Parathyroid adenoma (tissue), 2 donors: Measurements from ENCODE around the gene S100P.

Source experiments
- H2AFZ ChIP-seq: fragments of 300-600 bp; sonication (generic); one replicate; pipeline ENCODE4 v1.7.0; 2017; ENCODE audit warnings: antibody characterized with exemption, mild to moderate bottlenecking
- H3K27ac ChIP-seq: fragments of 300-600 bp; sonication (generic); one replicate; pipeline ENCODE4 v1.7.0; 2017
- H3K27me3 ChIP-seq: fragments of 300-600 bp; sonication (generic); one replicate; pipeline ENCODE4 v1.7.0; 2017; ENCODE audit warnings: low read length; ENCODE audit not compliant: control insufficient read depth, insufficient read depth
- H3K36me3 ChIP-seq: fragments of 300-600 bp; sonication (generic); one replicate; pipeline ENCODE4 v1.7.0; 2017; ENCODE audit warnings: low read length; ENCODE audit not compliant: control insufficient read depth, insufficient read depth
- H3K4me1 ChIP-seq: fragments of 300-600 bp; sonication (generic); one replicate; pipeline ENCODE4 v1.7.0; 2017; ENCODE audit warnings: control low read depth
- H3K4me2 ChIP-seq: fragments of 300-600 bp; sonication (generic); one replicate; pipeline ENCODE4 v1.7.0; 2017; ENCODE audit warnings: low read length
- H3K4me3 ChIP-seq: fragments of 300-600 bp; sonication (generic); one replicate; pipeline ENCODE4 v1.7.0; 2017; ENCODE audit warnings: low read depth, low read length
- H3K79me2 ChIP-seq: fragments of 300-600 bp; sonication (generic); one replicate; pipeline ENCODE4 v1.7.0; 2017; ENCODE audit warnings: control low read depth
- H3K9ac ChIP-seq: fragments of 300-600 bp; sonication (generic); one replicate; pipeline ENCODE4 v1.7.0; 2017; ENCODE audit warnings: mild to moderate bottlenecking
- H3K9me3 ChIP-seq: fragments of 300-600 bp; sonication (generic); one replicate; pipeline ENCODE4 v1.7.0; 2017; ENCODE audit warnings: low read length; ENCODE audit not compliant: control insufficient read depth
- TF ChIP-seq, protein P1 (sequence below): fragments of 300-600 bp; sonication (generic); IDR thresholded peaks from one replicate; pipeline ENCODE4 v1.7.0; 2017; ENCODE audit warnings: antibody characterized with exemption, mild to moderate bottlenecking
- donor health status: primary hyperparathyroidism.

The S100P gene

DNA sequence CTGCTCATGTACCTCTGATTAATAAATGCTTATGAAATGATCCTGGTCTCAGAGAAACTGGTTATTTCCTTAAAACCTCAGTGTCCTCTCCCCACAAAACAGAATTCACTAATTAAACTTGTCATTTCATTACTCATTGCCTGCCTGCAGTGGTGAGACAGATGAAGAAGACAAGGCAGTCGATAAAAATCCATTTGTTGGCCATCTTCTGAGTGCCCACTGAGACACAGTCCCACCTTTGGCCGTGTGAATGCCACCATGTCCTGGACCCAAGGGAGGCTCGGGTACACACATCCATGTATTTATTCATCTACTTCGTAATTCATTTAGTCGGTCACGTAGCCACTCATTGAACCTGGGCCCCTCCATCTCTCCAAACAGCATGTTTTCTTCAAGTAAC is 3.5 kb downstream of the S100P start:
- Histone ChIP-seq H3K4me2 (no peak overlapping the region), H3K27ac (peak overlapping the region; percentile 88), H3K36me3 (no peaks in the 10 kb centered on the region), H2AFZ (peak overlapping the region; percentile 17), H3K79me2 (peaks cover 7% of the 10 kb centered on the region), H3K27me3 (no peaks in the 10 kb centered on the region), H3K4me1 (peaks cover 20% of the 10 kb centered on the region), H3K4me3 (peak overlapping the region; percentile 7), H3K9ac (no peak overlapping the region), H3K9me3 (no peaks in the 10 kb centered on the region)
- TF ChIP-seq, protein P1, sequence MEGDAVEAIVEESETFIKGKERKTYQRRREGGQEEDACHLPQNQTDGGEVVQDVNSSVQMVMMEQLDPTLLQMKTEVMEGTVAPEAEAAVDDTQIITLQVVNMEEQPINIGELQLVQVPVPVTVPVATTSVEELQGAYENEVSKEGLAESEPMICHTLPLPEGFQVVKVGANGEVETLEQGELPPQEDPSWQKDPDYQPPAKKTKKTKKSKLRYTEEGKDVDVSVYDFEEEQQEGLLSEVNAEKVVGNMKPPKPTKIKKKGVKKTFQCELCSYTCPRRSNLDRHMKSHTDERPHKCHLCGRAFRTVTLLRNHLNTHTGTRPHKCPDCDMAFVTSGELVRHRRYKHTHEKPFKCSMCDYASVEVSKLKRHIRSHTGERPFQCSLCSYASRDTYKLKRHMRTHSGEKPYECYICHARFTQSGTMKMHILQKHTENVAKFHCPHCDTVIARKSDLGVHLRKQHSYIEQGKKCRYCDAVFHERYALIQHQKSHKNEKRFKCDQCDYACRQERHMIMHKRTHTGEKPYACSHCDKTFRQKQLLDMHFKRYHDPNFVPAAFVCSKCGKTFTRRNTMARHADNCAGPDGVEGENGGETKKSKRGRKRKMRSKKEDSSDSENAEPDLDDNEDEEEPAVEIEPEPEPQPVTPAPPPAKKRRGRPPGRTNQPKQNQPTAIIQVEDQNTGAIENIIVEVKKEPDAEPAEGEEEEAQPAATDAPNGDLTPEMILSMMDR = no peak

DNA sequence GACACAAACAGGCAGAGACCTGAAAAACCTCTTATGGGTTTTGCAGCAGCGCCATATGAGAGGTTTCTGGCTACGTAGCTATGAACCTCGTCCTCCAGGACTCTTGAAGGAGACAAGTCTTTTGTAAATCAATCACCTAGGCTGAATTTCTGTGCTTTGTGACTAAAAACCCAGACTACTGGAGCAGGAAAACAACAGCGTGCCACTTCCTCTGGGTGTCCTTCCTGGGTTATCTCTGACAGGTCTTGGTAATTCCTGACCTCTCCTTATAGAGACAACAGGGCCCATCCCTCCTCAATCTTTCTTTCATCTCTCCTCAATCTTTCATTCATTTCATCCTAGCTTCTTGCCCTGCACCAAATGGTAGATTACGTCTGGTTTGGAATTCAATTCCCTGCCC is 5.7 kb downstream of the S100P start:
- Histone ChIP-seq H3K27ac (no peak overlapping the region), H3K9me3 (no peaks in the 10 kb centered on the region), H2AFZ (no peak overlapping the region), H3K9ac (no peak overlapping the region), H3K4me3 (no peak overlapping the region), H3K4me2 (no peak overlapping the region), H3K36me3 (no peaks in the 10 kb centered on the region), H3K4me1 (peaks cover 20% of the 10 kb centered on the region), H3K79me2 (peaks cover 24% of the 10 kb centered on the region), H3K27me3 (no peaks in the 10 kb centered on the region)
- TF ChIP-seq, protein P1 = no peak

DNA sequence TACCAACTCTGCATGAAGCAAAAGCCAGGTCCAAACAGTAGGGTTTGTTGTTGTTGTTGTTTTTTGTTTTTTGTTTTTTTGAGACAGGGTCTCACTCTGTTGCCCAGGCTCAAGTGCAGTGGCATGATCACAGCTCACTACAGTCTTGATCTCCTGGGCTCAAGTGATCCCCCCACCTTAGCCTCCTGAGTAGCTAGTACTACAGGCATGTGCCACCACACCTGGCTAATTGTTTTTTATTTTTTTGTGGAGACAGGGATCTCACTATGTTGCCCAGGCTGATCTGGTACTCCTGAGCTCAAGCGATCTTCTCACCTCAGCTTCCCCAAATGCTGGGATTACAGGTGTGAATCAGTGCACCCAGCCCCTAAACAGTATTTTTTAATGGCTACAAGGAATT is 6.2 kb downstream of the S100P start:
- Histone ChIP-seq H3K27me3 (no peaks in the 10 kb centered on the region), H3K4me3 (no peak overlapping the region), H3K79me2 (peaks cover 29% of the 10 kb centered on the region), H3K9me3 (no peaks in the 10 kb centered on the region), H2AFZ (no peak overlapping the region), H3K9ac (no peak overlapping the region), H3K4me1 (peaks cover 20% of the 10 kb centered on the region), H3K4me2 (no peak overlapping the region), H3K36me3 (no peaks in the 10 kb centered on the region), H3K27ac (no peak overlapping the region)
- TF ChIP-seq, protein P1 = no peak

DNA sequence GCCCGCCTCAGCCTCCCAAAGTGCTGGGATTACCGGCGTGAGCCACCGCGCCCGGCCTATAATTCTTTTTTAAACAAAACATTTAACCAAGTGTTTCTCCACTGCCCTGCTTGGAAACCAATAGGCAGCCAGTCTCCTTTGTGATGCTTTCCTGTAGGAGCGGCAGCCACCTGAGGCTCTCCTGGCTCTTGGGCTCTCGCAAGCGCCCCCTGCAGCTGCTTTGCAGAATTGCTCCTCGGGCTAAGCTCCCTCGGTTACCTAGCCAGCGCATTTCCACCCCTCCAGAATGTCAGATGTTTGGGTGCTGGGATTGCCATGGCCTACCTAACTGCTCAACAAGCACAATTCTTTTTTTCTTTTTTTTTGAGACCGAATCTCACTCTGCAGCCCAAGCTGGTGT is 7.7 kb downstream of the S100P start:
- no peak overlapping the region for H3K9ac ChIP-seq

DNA sequence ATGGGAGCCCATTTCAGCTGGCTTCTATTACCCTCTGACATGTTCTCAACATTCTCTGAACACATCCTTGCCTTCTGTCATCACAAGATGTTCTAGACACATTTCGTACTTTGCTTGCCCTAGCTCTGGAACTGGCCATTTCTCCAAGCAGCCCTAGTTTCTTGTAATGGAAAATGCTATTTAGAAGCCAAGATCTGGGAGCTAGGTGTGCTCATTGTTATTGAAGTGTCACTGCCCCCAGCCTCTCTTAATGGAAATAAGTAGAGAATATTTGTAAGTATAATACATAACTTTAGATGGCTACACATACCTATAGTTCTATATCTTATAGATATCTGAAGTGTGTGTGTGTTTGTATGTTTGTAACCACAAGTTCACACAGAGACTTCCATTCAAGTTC is 9.1 kb downstream of the S100P start:
- Histone ChIP-seq H3K4me2 (no peak overlapping the region), H3K4me1 (peaks cover 2% of the 10 kb centered on the region), H3K4me3 (no peak overlapping the region), H3K27me3 (no peaks in the 10 kb centered on the region), H2AFZ (no peak overlapping the region), H3K36me3 (no peaks in the 10 kb centered on the region), H3K79me2 (peaks cover 41% of the 10 kb centered on the region), H3K9ac (no peak overlapping the region), H3K27ac (no peak overlapping the region), H3K9me3 (no peaks in the 10 kb centered on the region)
- TF ChIP-seq, protein P1 = no peak

More for the DNA sequence above, 7.7 kb downstream of the S100P start:
- Histone ChIP-seq H3K4me1 (peaks cover 8% of the 10 kb centered on the region), H3K4me3 (no peak overlapping the region), H3K27me3 (no peaks in the 10 kb centered on the region), H3K9me3 (no peaks in the 10 kb centered on the region), H2AFZ (no peak overlapping the region), H3K4me2 (no peak overlapping the region), H3K27ac (no peak overlapping the region), H3K36me3 (no peaks in the 10 kb centered on the region), H3K79me2 (peaks cover 37% of the 10 kb centered on the region)
- TF ChIP-seq, protein P1 = no peak
